CD4-positive, alpha-beta T cell (primary cell): ENCODE results near the gene S100A4. TPM values are rescaled to one million over a fixed set of nuclear protein-coding genes. Genes with fewer than 3 reads are reported as not detected.
"Not testable (repeated sequence)": the region's sequence is repeated elsewhere in the genome, so short reads cannot be mapped to it uniquely, and the experiment has no call there.

Source experiments
- ATAC-seq: fragments of 200-7000 bp; cut with Tn5 transposase; one replicate; pipeline ENCODE4 v1.10.0; 2022; ENCODE audit warnings: mild to moderate bottlenecking; ENCODE audit not compliant: poor library complexity
- CTCF ChIA-PET: fragments of 350-600 bp; sonication (Branson Sonifier 250); formaldehyde crosslinking; loops from one replicate; lab custom pipeline; 2021; ENCODE audit warnings: antibody characterized with exemption, inconsistent platforms; lab: Charles Lee
- POLR2A ChIA-PET: fragments of 350-600 bp; sonication (Branson Sonifier 250); formaldehyde crosslinking; loops from one replicate; lab custom pipeline; 2021; ENCODE audit warnings: antibody characterized with exemption, inconsistent platforms; lab: Charles Lee
- DNase-seq, 14 experiments: peaks; one replicate each; pipeline ENCODE4 v3.0.0-alpha.2; 2013 to 2020; ENCODE audit warnings: mixed read lengths in 2 of 14
- H3K27ac ChIP-seq, 2 donors: one replicate each; pipeline versions ENCODE4 v1.5.1 to v1.7.0; 2013; ENCODE audit warnings: low read length in 2 of 2, low read depth in 1 of 2, mild to moderate bottlenecking in 1 of 2
- H3K27me3 ChIP-seq, 2 experiments: 1 replicate in 1 of 2; 2 replicates in 1 of 2; pipeline versions ENCODE4 v1.6.1 to v1.7.0; 2013; ENCODE audit warnings: low read length in 2 of 2, control low read depth in 1 of 2, mild to moderate bottlenecking in 1 of 2, moderate library complexity in 1 of 2; ENCODE audit not compliant: insufficient read depth in 2 of 2, control insufficient read depth in 1 of 2
- H3K36me3 ChIP-seq: one replicate; pipeline ENCODE4 v1.6.1; 2013; ENCODE audit warnings: low read length, control low read depth; ENCODE audit not compliant: insufficient read depth
- H3K4me1 ChIP-seq: one replicate; pipeline ENCODE4 v1.6.1; 2013; ENCODE audit warnings: low read length, control low read depth; ENCODE audit not compliant: insufficient read depth
- H3K4me3 ChIP-seq: one replicate; pipeline ENCODE4 v1.5.1; 2013; ENCODE audit warnings: mild to moderate bottlenecking, low read length, moderate library complexity
- H3K9me3 ChIP-seq, 2 experiments: 1 replicate in 1 of 2; 2 replicates in 1 of 2; pipeline versions ENCODE4 v1.6.1 to v1.7.0; 2013; ENCODE audit warnings: low read length in 2 of 2, mild to moderate bottlenecking in 2 of 2, control low read depth in 1 of 2, moderate library complexity in 1 of 2; ENCODE audit not compliant: control insufficient read depth in 1 of 2, insufficient read depth in 1 of 2
- H3K27ac Mint-ChIP-seq: one replicate; pipeline ENCODE4 v1.8.0; 2020; ENCODE audit warnings: mixed read lengths
- H3K27me3 Mint-ChIP-seq: one replicate; pipeline ENCODE4 v1.8.0; 2021; ENCODE audit warnings: mixed read lengths
- H3K36me3 Mint-ChIP-seq: one replicate; pipeline ENCODE4 v1.8.0; 2021; ENCODE audit warnings: low read depth, mixed read lengths
- H3K4me1 Mint-ChIP-seq: one replicate; pipeline ENCODE4 v1.8.0; 2021; ENCODE audit warnings: low read depth, mixed read lengths
- H3K4me3 Mint-ChIP-seq: one replicate; pipeline ENCODE4 v1.8.0; 2020; ENCODE audit warnings: mild to moderate bottlenecking, mixed read lengths
- H3K9me3 Mint-ChIP-seq: one replicate; pipeline ENCODE4 v1.8.0; 2020; ENCODE audit warnings: mixed read lengths
- intact Hi-C, 2 experiments: fragments of 100-400 bp; cut with DNase I in 1 of 2; cut with micrococcal nuclease in 1 of 2; formaldehyde crosslinking; loops; one replicate each; pipeline versions ENCODE4 v1.15.1 to v1.9.0; 2023 to 2025; cut with DNase I, micrococcal nuclease
- polyA plus RNA-seq, 2 donors: library from polyadenylated mRNA; unstranded; fragments of 120-200 nt; gene quantifications; one replicate each; pipeline ENCODE4 v1.2.1, GENCODE V29; 2013
- total RNA-seq, 174 experiments: library from RNA in 2 of 174; stranded (reverse) in 2 of 174; gene quantifications; one replicate each; pipeline ENCODE4 v1.2.3 and lab custom pipeline; 2021 to 2026
- TF ChIP-seq, protein P1 (sequence below): fragments of 200-600 bp; IDR thresholded peaks from one replicate; pipeline ENCODE4 v1.8.0; 2022; ENCODE audit warnings: antibody characterized with exemption, mild to moderate bottlenecking

The S100A4 gene
- 100 to 1,000 TPM; 297 to 299 TPM for total RNA-seq
- 1,740 TPM for polyA plus RNA-seq (2013, experiment 1 of 2)
- 1,306 TPM for polyA plus RNA-seq (2013, experiment 2 of 2)
- 4.0 to 231 (median 39.9) reads per million in 172 experiments for total RNA-seq (lab: John Stamatoyannopoulos, UW)

DNA sequence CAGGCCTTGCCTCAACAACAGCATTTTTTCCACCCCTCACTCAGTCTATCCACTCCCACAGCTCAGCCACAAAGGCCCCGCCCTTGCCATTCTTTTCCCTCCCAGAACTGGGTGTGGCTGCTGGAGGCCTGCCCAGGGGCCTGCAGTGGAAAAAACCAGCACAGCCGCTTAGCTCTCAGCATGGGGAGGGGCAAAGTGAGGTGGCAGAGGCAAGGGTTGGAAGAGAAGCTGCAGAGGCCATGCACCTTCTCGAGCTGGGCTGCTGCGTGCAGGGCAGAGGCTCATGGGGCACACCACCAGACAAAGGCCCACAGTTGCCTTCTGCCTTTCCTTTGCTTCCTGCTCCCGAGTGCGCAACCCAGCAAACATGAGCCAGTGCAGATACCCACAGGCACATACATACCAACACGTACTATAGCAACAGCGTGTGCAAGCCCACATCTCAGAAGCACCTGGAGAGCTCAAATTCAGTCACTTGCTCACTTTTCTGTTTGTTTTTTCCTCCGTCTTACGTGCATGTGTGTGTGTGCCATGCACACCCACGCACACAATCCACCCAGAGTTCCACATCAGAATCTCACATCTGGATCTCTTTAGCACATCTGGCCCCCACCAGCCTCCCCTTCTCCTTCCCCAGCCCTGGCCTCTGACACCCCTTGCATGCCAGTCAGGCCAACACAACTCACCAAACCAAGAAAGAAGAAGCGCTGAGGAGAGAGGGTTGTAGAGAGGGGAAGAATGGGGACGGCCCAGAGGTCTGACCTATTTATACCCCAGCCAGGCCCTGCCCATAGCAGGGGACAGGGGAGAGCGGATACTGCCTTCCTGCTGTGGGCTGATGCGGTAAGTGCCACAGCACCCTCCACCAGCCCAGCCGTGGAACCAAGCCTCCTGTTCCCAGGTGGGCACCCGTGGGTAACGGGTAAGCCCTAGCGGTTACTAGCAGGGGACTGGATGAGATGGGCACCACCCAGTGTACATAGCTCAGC lies at the start of gene S100A4:
TSS of gene S100A4 (minus strand) at position 740 of the 989 bp plus-strand sequence. CDS start 1,012 bp downstream, outside the sequence.
- H3K9me3 ChIP-seq = no peaks in the 10 kb centered on the region
- TF ChIP-seq, protein P1, sequence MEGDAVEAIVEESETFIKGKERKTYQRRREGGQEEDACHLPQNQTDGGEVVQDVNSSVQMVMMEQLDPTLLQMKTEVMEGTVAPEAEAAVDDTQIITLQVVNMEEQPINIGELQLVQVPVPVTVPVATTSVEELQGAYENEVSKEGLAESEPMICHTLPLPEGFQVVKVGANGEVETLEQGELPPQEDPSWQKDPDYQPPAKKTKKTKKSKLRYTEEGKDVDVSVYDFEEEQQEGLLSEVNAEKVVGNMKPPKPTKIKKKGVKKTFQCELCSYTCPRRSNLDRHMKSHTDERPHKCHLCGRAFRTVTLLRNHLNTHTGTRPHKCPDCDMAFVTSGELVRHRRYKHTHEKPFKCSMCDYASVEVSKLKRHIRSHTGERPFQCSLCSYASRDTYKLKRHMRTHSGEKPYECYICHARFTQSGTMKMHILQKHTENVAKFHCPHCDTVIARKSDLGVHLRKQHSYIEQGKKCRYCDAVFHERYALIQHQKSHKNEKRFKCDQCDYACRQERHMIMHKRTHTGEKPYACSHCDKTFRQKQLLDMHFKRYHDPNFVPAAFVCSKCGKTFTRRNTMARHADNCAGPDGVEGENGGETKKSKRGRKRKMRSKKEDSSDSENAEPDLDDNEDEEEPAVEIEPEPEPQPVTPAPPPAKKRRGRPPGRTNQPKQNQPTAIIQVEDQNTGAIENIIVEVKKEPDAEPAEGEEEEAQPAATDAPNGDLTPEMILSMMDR = no peak
- Mint-ChIP-seq H3K4me1 (peaks cover 72% of the 10 kb centered on the region), H3K4me3 (peak within 1 kb of the TSS; percentile 88), H3K9me3 (no peaks in the 10 kb centered on the region), H3K36me3 (peaks cover 43% of the 10 kb centered on the region), H3K27me3 (no peaks in the 10 kb centered on the region), H3K27ac (peak within 1 kb of the TSS; percentile 98)
- no peaks in the 10 kb centered on the region for H3K27me3 ChIP-seq
- peak within 1 kb of the TSS; percentile 82 for H3K4me3 ChIP-seq
- peaks cover 83% of the 10 kb centered on the region for H3K4me1 ChIP-seq
- ChIA-PET POLR2A (interaction anchor here (1.0 to 4.4 kb wide), 16 partner anchors 9 to 612 kb away, joined by 3 to 246 read pairs (median 4); partner anchors contain the start of genes CHTOP, ILF2, INTS3 and S100A6), CTCF (interaction anchor here (0.6 to 6.4 kb wide), 4 partner anchors 12 to 35 kb away, joined by 4 to 55 read pairs (median 10); partner anchors contain the start of gene S100A6)
- ATAC-seq (peak; percentile 81), DNase-seq (peak; percentile 65 to 95 (median 88))
- peaks cover 26% of the 10 kb centered on the region for H3K36me3 ChIP-seq
- intact Hi-C loops = loop anchor here (1.0 to 5.0 kb wide), 4 partner anchors 9 to 87 kb away; partner anchors contain the start of genes CHTOP (in 1 of the 2) and S100A6 (in 1 of the 2)
- peak within 1 kb of the TSS; percentile 83 to 85 for H3K27ac ChIP-seq

DNA sequence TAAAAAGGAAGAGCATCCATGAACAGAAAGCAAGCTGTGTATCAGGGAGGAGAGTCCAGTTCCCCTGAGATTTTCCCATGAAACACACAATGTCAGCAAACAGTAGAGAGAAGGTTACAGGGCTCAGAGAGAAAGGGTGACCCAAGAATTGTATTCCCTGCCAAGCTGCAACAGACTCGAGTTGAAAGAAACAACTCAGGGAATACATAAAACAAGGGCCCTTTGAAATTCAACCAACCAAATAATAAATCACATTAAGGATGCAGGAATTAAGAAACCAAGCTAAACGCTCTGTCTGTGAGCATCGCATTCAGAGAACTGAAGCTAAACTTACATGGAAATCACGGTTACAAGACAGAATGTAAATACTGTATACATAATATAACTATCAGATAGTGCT lies 47.1 kb upstream of the S100A4 start:
- Mint-ChIP-seq H3K9me3 (no peaks in the 10 kb centered on the region), H3K36me3 (no peaks in the 10 kb centered on the region), H3K27ac (no peak overlapping the region), H3K4me1 (no peaks in the 10 kb centered on the region), H3K4me3 (no peak overlapping the region), H3K27me3 (no peaks in the 10 kb centered on the region)
- H3K27ac ChIP-seq = no peak overlapping the region
- ChIA-PET POLR2A (no interaction called here), CTCF (no interaction called here)
- H3K36me3 ChIP-seq = no peaks in the 10 kb centered on the region
- H3K4me3 ChIP-seq = no peak overlapping the region
- intact Hi-C loops = no loop called here
- no peaks in the 10 kb centered on the region for H3K27me3 ChIP-seq
- DNase-seq (no peak), ATAC-seq (no peak)
- H3K4me1 ChIP-seq = peaks cover 6% of the 10 kb centered on the region
- no peaks in the 10 kb centered on the region for H3K9me3 ChIP-seq
- TF ChIP-seq, protein P1 = no peak

DNA sequence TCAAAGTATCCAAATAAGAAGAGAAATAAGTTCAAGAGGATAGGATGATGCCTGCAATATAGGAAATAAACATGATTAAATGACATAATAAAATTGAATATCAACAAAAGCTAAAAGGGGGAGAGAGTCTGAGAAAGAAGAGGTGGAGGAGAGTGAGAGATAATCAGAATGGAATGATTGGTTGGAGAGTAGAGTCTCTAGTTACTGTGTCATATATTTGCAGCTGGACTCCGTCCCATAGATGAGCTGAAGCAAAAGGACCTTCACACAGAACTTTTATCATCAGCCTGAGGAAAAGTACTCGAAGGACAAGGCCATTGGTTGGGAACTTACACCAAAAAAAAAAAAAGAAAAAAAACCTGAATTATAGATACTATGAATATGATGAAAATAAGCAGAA lies 42.9 kb upstream of the S100A4 start:
- Mint-ChIP-seq H3K4me1 (no peaks in the 10 kb centered on the region), H3K36me3 (no peaks in the 10 kb centered on the region), H3K27ac (no peak overlapping the region), H3K27me3 (no peaks in the 10 kb centered on the region), H3K9me3 (no peaks in the 10 kb centered on the region), H3K4me3 (no peak overlapping the region)
- DNase-seq (no peak), ATAC-seq (no peak)
- Histone ChIP-seq H3K4me1 (no peaks in the 10 kb centered on the region), H3K27me3 (no peaks in the 10 kb centered on the region), H3K4me3 (no peak overlapping the region), H3K27ac (no peak overlapping the region), H3K9me3 (no peaks in the 10 kb centered on the region), H3K36me3 (no peaks in the 10 kb centered on the region)
- ChIA-PET CTCF (no interaction called here), POLR2A (interaction anchor here (0.5 kb wide), 1 partner anchor 404 kb away, joined by 3 read pairs; no protein-coding TSS in a partner anchor)
- TF ChIP-seq, protein P1 = no peak
- intact Hi-C loops = no loop called here

DNA sequence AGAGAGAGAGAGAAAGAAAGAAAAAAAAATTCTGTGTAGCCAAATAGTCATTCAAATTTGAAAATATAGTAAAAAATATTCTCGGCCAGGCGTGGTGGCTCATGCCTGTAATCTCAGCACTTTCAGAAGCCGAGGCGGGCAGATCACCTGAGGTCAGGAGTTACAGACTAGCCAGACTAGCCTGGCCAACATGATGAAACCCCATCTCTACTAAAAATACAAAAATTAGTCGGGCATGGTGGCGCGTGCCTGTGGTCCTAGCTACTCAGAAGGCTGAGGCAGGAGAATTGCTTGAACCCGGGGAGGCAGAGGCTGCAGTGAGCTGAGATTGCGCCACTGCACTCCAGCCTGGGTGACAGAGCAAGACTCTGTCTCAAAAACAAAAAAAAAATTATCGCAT lies 42.4 kb upstream of the S100A4 start:
- H3K36me3 ChIP-seq, H3K9me3 Mint-ChIP-seq, H3K4me3 Mint-ChIP-seq, intact Hi-C loops, H3K4me3 ChIP-seq, CTCF ChIA-PET, DNase-seq, ATAC-seq, H3K27me3 Mint-ChIP-seq, H3K27me3 ChIP-seq, H3K36me3 Mint-ChIP-seq, H3K4me1 Mint-ChIP-seq, H3K27ac Mint-ChIP-seq, H3K27ac ChIP-seq, H3K4me1 ChIP-seq, POLR2A ChIA-PET, H3K9me3 ChIP-seq: not testable (repeated sequence)
